Suprapubic skin (tissue), 4 donors: ENCODE measurements around the gene PDRG1. TPM values are rescaled to one million over a fixed set of nuclear protein-coding genes. Genes with fewer than 3 reads are reported as not detected.
"Not testable (repeated sequence)": the region's sequence is repeated elsewhere in the genome, so short reads cannot be mapped to it uniquely, and the experiment has no call there.

Experiments used
- DNase-seq, 2 donors: peaks; one replicate each; pipeline ENCODE4 v3.0.0-alpha.2; 2019; ENCODE audit warnings: low spot score in 2 of 2
- H3K27ac ChIP-seq: fragments of 200-600 bp; sonication (generic); one replicate; pipeline ENCODE4 v1.5.1; 2019
- H3K27me3 ChIP-seq: fragments of 200-600 bp; sonication (generic); one replicate; pipeline ENCODE4 v1.5.1; 2019
- H3K36me3 ChIP-seq: fragments of 200-600 bp; sonication (generic); one replicate; pipeline ENCODE4 v1.5.1; 2019
- H3K4me1 ChIP-seq: fragments of 200-600 bp; sonication (generic); one replicate; pipeline ENCODE4 v1.5.1; 2019
- H3K4me3 ChIP-seq: fragments of 200-600 bp; sonication (generic); one replicate; pipeline ENCODE4 v1.5.1; 2019; ENCODE audit warnings: mild to moderate bottlenecking
- H3K9me3 ChIP-seq: fragments of 200-600 bp; sonication (generic); one replicate; pipeline ENCODE4 v1.5.1; 2019
- EP300 ChIP-seq: sonication (generic); formaldehyde crosslinking; IDR thresholded peaks from one replicate; pipeline ENCODE4 v1.6.1; 2017; ENCODE audit warnings: antibody characterized with exemption
- POLR2A ChIP-seq, 2 donors: fragments of 450-650 bp; IDR thresholded peaks; one replicate each; pipeline ENCODE4 v1.6.1; 2017; ENCODE audit warnings: antibody characterized with exemption in 2 of 2, mild to moderate bottlenecking in 2 of 2, moderate library complexity in 2 of 2
- POLR2AphosphoS5 ChIP-seq, 3 donors: sonication (generic); formaldehyde crosslinking; IDR thresholded peaks; one replicate each; pipeline ENCODE4 v1.6.1; 2017; ENCODE audit warnings: antibody characterized with exemption in 3 of 3
- WGBS: methylation state at CpG from one replicate; pipeline ENCODE4 v1.1.5; 2018; 5-methylcytosine and 5-hydroxymethylcytosine counted together
- total RNA-seq, 4 donors: library from RNA; depleted of rRNA; stranded (reverse); fragments of >200 nt; gene quantifications; one replicate each; pipeline ENCODE4 v1.1.0, GENCODE V29; 2016
- TF ChIP-seq, protein P1 (sequence below), 2 donors: fragments of 200-600 bp in 1 of 2; fragments of 450-650 bp in 1 of 2; sonication (generic) in 1 of 2; IDR thresholded peaks; one replicate each; pipeline ENCODE4 v1.5.1; 2016 to 2019; ENCODE audit warnings: antibody characterized with exemption in 2 of 2, mild to moderate bottlenecking in 1 of 2, moderate library complexity in 1 of 2

The PDRG1 gene
- total RNA-seq, 4 donors from 2014 or later: 5.1 to 12.3 (median 7.8) TPM

DNA sequence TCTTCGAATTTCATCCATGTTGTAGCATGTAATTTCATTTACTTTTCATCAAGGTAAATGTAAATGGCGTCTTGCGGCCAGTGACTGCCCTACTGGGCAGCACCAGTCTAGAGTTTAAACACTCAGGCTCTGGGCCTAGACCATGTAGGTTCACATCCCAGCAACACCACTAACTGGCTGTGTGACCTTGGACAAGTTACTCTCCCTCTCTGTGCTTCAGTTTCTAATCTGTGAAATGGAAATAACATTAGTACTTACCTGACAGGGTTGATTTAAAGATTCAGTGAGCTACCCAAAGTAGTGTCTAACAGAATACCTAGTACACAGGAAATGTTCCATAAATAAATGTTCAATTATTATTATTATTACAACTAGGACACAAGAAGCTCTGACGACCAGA is 29.3 kb downstream of the PDRG1 start:
- peaks cover 9% of the 10 kb centered on the region for H3K27me3 ChIP-seq
- no peak overlapping the region for H3K27ac ChIP-seq
- DNase-seq: no peak
- no peaks in the 10 kb centered on the region for H3K36me3 ChIP-seq
- no peak overlapping the region for H3K4me3 ChIP-seq
- WGBS: 90% methylated on average over 4 of the region's 4 CpGs
- TF ChIP-seq POLR2AphosphoS5 (IDR thresholded peaks at IDR 0.05) (no peak), POLR2A (IDR thresholded peaks at IDR 0.05) (no peak), EP300 (no peak)
- TF ChIP-seq, protein P1, sequence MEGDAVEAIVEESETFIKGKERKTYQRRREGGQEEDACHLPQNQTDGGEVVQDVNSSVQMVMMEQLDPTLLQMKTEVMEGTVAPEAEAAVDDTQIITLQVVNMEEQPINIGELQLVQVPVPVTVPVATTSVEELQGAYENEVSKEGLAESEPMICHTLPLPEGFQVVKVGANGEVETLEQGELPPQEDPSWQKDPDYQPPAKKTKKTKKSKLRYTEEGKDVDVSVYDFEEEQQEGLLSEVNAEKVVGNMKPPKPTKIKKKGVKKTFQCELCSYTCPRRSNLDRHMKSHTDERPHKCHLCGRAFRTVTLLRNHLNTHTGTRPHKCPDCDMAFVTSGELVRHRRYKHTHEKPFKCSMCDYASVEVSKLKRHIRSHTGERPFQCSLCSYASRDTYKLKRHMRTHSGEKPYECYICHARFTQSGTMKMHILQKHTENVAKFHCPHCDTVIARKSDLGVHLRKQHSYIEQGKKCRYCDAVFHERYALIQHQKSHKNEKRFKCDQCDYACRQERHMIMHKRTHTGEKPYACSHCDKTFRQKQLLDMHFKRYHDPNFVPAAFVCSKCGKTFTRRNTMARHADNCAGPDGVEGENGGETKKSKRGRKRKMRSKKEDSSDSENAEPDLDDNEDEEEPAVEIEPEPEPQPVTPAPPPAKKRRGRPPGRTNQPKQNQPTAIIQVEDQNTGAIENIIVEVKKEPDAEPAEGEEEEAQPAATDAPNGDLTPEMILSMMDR (IDR thresholded peaks at IDR 0.05): no peak
- H3K4me1 ChIP-seq: no peaks in the 10 kb centered on the region
- H3K9me3 ChIP-seq: no peaks in the 10 kb centered on the region

DNA sequence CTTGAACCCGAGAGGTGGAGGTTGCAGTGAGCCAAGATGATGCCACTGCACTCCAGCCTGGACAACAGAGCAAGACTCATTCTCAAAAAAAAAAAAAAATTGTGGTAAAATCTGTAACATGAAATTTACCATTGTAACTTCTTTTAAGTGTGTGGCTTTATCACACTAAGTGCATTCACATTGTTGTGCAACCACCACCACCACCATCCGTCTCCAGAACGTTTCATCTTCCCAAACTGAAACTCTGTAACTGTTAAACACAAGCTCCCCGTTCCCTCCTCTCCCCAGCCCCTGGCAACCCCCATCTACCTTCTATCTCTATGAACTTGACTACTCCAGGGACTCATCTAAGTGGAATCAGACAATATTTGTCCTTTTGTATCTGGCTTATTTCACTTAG is 29.7 kb downstream of the PDRG1 start:
- WGBS: 72% methylated on average over 4 of the region's 4 CpGs
- no peak for DNase-seq

DNA sequence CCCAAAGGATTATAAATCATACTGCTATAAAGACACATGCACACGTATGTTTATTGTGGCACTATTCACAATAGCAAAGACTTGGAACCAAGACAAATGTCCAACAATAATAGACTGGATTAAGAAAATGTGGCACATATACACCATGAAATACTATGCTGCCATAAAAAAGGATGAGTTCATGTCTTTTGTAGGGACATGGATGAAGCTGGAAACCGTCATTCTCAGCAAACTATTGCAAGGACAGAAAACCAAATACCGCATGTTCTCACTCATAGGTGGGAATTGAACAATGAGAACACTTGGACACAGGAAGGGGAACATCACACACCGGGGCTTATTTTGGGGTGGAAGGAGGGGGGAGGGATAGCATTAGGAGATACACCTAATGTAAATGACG is 30.4 kb downstream of the PDRG1 start:
- not testable (repeated sequence) for H3K4me3 ChIP-seq, H3K4me1 ChIP-seq, H3K9me3 ChIP-seq, H3K27me3 ChIP-seq, DNase-seq, H3K27ac ChIP-seq, H3K36me3 ChIP-seq
- 95% methylated on average over 5 of the region's 5 CpGs for WGBS

More for the DNA sequence above, 29.7 kb downstream of the PDRG1 start:
- peaks cover 9% of the 10 kb centered on the region for H3K27me3 ChIP-seq
- H3K36me3 ChIP-seq: no peaks in the 10 kb centered on the region
- H3K4me3 ChIP-seq: no peak overlapping the region
- H3K4me1 ChIP-seq: no peaks in the 10 kb centered on the region
- TF ChIP-seq EP300 (no peak), POLR2A (IDR thresholded peaks at IDR 0.05) (no peak), POLR2AphosphoS5 (IDR thresholded peaks at IDR 0.05) (no peak)
- TF ChIP-seq, protein P1 (IDR thresholded peaks at IDR 0.05): no peak
- H3K9me3 ChIP-seq: no peaks in the 10 kb centered on the region
- no peak overlapping the region for H3K27ac ChIP-seq

DNA sequence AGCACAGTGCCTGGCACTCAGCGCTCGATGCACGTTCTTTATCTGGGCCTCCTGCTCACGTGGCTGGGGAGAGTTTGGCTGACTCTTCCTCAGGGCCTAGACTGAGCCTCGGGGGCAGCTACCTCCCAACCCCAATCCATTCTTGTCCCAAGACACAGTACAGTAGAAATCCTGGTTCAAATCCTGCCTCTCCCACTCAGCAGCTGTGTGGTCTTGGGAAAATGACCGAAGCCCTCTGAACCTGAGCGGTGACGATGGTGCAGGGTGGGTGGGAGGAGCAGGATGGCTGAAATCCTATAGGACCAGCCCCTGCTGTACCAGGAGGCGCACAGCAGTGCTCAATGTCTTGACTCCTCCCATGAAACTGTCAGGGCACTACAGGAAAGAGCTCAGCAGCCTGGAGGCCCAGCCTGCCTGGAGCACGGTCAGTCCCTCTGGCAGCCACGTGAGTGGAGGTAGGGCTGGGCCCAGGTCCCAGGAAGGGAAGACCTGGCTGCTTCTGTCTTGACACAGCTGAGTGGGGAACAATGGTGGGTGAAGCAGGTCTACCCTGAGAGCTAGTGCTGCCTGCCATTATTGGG is 31.5 kb downstream of the PDRG1 start:
- no peaks in the 10 kb centered on the region for H3K4me1 ChIP-seq
- no peaks in the 10 kb centered on the region for H3K9me3 ChIP-seq
- DNase-seq: no peak
- no peak overlapping the region for H3K27ac ChIP-seq
- peaks cover 2% of the 10 kb centered on the region for H3K27me3 ChIP-seq
- TF ChIP-seq, protein P1 (IDR thresholded peaks at IDR 0.05): no peak
- TF ChIP-seq POLR2A (IDR thresholded peaks at IDR 0.05) (no peak), POLR2AphosphoS5 (IDR thresholded peaks at IDR 0.05) (no peak), EP300 (no peak)
- H3K36me3 ChIP-seq: no peaks in the 10 kb centered on the region
- H3K4me3 ChIP-seq: no peak overlapping the region
- WGBS: 57% methylated on average over 2 of the region's 11 CpGs

DNA sequence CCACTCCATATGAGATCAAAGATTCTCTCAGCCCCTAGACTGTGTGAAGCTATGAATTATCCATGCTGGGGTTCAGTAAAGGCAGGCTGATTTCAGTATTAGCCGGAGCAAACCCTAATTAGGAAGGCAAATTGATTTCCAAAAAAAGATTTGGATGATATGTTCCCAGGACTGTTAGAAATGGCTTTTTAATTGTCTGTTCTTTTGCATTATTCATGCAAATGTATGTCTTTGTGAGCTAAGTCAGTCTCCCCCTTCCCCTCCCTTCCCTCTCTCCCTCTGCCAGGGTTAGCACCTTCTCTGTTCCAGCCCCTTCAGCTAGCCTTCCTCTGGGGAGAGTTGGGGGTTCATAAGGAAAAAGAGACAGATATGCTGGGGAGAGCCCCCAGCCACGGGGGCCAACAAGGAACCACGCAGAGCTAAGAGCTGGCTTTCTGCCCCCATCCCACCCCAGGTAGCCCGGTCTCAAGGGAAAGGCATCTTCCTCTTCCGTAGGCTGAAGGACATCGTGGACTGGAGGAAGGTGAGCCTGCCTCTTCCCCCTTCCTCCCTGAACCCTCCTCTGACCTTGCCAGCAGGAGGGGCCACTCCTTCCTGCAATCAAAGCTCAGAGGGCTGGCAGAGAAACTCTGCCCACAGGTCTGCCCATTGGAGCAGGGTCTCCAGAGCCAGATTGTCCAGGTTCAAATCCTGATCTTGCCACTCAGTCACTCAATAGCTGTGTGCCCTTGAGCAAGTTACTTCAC is 32.3 kb downstream of the PDRG1 start:
- peaks cover 2% of the 10 kb centered on the region for H3K27me3 ChIP-seq
- DNase-seq: no peak
- H3K4me3 ChIP-seq: no peak overlapping the region
- H3K36me3 ChIP-seq: no peaks in the 10 kb centered on the region
- no peaks in the 10 kb centered on the region for H3K9me3 ChIP-seq
- 56% methylated on average over 6 of the region's 6 CpGs for WGBS
- H3K4me1 ChIP-seq: no peaks in the 10 kb centered on the region
- TF ChIP-seq POLR2A (IDR thresholded peaks at IDR 0.05): no peak
- TF ChIP-seq, protein P1 (IDR thresholded peaks at IDR 0.05): no peak
- TF ChIP-seq EP300: no peak
- H3K27ac ChIP-seq: no peak overlapping the region
